ENCODE data around the gene TBC1D16.

The TBC1D16 gene

DNA sequence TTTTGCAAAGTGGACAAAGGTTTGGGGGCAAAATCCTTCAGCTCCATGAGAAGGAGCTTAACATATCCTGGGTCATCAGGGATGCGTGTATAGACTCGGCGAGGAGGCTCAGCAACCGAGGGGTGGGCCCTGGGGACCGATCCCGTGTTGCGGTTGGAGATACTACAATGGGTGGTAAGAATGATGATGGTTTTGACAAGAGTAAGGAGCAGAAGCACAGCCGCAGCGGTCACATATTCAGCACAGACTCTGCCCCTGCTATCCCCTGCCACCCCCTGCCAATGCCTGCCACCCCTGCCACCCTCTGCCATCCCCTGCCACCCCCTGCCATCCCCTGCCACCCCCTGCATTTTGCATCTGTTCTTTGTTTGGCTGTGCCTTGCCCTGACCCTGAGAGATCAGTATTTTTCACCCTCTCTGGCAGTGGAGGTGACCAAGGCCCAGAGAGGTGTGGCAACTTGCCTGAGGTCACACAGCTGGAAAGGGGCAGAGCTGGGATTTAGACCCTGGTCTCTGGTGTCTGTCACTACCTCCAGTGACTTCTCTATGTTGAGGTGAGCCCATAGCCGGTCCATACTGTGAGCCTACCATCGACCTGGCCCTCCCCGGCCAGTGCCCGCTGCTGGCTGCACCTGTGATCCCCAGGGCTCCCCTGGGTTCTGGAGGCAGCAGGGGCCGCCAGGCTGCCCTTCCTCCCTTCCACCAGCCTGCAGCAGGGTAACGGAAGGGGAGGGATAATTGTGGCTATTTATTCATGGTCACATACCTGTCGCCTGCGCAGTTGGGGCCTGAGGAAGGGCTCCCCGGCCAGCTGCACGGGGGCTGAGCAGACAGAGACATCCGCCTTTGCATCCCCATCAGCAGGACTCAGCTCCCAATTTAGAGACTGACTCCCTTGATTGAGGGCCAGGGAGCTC, 121.5 kb downstream of the TBC1D16 start:
- no peak overlapping the region for H3K4me3 ChIP-seq (ENCODE audit: low read depth, low read length)
- TF ChIP-seq, protein P1, sequence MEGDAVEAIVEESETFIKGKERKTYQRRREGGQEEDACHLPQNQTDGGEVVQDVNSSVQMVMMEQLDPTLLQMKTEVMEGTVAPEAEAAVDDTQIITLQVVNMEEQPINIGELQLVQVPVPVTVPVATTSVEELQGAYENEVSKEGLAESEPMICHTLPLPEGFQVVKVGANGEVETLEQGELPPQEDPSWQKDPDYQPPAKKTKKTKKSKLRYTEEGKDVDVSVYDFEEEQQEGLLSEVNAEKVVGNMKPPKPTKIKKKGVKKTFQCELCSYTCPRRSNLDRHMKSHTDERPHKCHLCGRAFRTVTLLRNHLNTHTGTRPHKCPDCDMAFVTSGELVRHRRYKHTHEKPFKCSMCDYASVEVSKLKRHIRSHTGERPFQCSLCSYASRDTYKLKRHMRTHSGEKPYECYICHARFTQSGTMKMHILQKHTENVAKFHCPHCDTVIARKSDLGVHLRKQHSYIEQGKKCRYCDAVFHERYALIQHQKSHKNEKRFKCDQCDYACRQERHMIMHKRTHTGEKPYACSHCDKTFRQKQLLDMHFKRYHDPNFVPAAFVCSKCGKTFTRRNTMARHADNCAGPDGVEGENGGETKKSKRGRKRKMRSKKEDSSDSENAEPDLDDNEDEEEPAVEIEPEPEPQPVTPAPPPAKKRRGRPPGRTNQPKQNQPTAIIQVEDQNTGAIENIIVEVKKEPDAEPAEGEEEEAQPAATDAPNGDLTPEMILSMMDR (IDR thresholded peaks at IDR 0.05; ENCODE audit: insufficient read depth, low read length, missing control alignments) = no peak
- ChIA-PET POLR2A (no interaction called here), CTCF (interaction anchor here (0.6 to 2.0 kb wide), 2 partner anchors 10 to 170 kb away, joined by 3 to 6 read pairs; no protein-coding TSS in a partner anchor)
- DNase-seq (ENCODE audit: low read depth, low spot score) = no peak

DNA sequence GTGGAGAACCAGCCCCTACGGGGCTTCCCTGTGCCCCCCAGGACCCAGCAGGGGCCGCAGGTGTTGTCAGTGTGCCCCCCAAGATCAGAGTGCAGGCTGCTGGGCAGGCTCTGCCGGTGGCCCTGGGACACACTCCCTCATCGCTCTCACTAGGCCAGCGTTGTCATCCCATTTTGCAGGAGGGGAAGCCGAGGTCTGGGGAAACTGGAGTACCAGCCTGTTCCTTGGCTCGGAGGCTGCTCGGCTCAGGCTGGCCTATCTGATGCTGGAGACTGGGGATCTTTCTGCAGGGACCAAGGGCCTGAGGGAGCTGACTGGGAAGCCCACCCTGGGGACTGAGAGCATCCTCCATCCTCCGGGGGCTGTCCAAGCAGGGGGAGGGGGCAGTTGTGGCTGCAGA, 122.2 kb downstream of the TBC1D16 start:
- DNase-seq (ENCODE audit: low read depth, low spot score) = no peak
- CTCF ChIA-PET = no interaction called here
- H3K4me3 ChIP-seq (ENCODE audit: low read depth, low read length) = no peak overlapping the region
- POLR2A ChIA-PET = no interaction called here
- TF ChIP-seq, protein P1 (IDR thresholded peaks at IDR 0.05; ENCODE audit: insufficient read depth, low read length, missing control alignments) = no peak

DNA sequence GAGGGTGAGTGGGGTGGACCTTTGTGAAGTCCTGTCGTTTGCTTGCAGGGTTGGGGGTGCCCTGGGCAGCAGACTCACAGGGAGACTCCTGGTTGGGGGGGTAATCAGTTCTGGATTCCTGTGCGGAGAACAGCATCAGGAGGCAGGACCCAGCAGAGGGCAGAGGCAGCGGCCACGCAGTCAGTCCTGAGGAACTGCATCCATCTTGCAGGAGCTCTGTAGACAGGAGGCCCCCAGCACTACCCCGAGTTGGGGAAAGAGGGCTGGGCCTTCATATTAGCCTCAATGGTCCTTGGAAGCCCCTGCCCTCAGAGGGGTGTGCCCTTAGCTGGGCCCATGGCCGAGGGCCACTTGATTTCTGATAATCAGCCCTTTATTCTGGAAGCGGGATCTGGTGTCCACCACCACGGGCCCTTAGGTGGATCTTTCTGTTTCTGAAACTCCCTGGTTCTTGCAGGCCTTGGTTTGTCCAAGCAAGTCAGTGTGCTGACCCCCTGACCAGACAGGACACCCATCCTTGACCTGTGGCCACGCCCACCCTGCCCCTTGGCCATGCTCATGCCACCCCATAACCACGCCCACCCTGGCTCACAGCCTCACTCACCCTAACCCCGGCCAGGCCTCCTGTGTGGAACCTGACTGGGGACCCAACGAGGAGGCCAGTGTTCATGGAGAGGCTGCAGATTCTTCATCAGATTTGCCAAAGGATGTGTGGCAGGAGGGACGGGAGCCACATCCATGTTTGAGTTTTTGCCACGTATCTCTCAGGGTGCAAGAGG, 122.9 kb downstream of the TBC1D16 start:
- ChIA-PET POLR2A (no interaction called here), CTCF (no interaction called here)
- TF ChIP-seq, protein P1 (IDR thresholded peaks at IDR 0.05; ENCODE audit: insufficient read depth, low read length, missing control alignments) = no peak
- no peak for DNase-seq (ENCODE audit: low read depth, low spot score)
- H3K4me3 ChIP-seq (ENCODE audit: low read depth, low read length) = no peak overlapping the region

DNA sequence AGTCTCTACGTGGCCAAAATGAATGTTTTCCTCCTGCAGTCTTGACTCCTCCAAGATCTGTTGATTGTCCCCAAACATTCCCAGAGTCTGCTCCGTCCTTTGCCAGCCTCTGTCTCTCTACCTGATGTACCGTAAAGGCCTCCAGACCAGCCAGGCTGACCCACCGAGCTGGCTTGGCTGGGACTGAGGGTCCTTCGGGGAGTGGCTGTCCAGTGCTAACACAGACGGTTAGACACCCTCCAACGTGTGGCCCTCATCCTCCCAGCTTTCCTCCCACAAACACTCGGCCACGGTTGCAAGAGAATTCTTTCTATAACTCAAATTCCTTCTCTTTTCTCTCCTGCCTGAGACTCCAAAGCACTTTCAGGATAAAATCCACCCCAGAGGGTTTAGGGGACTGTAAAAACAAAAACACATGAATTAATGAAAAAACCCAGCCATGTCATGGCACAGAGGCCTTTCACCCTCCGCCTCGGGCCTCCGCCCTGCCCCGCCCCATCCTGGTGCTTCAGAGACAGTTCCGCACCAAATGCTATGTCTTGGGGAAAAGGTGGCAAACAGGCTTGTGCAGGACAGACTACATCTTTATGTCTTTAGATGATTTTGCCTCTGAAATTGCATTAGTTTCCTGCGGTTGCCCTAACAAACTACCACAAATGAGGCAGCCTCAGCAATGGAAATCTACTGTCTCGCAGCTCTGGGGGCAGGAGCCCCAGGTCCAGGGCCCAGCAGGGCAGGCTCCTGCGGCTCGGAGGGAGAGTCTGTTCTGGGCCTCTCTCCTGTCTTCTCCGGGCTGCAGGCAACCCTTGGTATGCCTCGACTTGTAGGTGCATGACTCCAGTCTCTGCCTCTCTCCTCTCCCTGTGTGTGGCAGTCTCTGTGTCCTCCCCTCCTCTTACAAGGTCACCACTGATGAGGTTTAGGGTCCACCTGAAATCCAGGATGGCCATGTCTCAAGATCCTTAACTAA, 124.0 kb downstream of the TBC1D16 start:
- POLR2A ChIA-PET = no interaction called here
- no peak for DNase-seq (ENCODE audit: low read depth, low spot score)
- H3K4me3 ChIP-seq (ENCODE audit: low read depth, low read length) = no peak overlapping the region
- CTCF ChIA-PET = no interaction called here
- TF ChIP-seq, protein P1 (IDR thresholded peaks at IDR 0.05; ENCODE audit: insufficient read depth, low read length, missing control alignments) = no peak

DNA sequence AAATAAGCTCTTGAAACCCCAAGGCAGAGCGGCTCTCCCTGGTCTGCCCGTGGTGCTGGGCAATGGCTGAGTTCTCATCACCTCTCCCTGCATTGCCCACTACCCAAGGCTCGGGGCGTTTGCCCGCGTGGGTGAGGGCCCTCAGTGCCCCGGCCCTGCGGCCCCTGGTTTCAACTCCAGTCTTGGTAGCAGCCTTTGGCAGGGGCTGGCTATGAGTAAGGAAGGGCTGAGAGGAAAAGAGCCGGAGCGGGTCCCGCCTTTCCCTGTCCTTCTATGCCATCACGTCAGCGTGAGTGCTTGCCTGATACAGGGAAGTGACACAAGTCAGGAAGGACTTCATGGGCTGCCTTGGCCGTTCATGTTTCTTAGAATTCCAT, 124.7 kb downstream of the TBC1D16 start:
- ChIA-PET POLR2A (no interaction called here), CTCF (no interaction called here)
- no peak for DNase-seq (ENCODE audit: low read depth, low spot score)
- H3K4me3 ChIP-seq (ENCODE audit: low read depth, low read length) = no peak overlapping the region
- TF ChIP-seq, protein P1 (IDR thresholded peaks at IDR 0.05; ENCODE audit: insufficient read depth, low read length, missing control alignments) = no peak

All from AG04449 (cell line).